Measurements from ENCODE around the gene AHDC1. TPM values are rescaled to one million over a fixed set of nuclear protein-coding genes. Genes with fewer than 3 reads are reported as not detected.
"Not testable (repeated sequence)": the region's sequence is repeated elsewhere in the genome, so short reads cannot be mapped to it uniquely, and the experiment has no call there.

The AHDC1 gene
- total RNA-seq, 2 experiments from 2014 or later, result 11.2 to 13.2 TPM

DNA sequence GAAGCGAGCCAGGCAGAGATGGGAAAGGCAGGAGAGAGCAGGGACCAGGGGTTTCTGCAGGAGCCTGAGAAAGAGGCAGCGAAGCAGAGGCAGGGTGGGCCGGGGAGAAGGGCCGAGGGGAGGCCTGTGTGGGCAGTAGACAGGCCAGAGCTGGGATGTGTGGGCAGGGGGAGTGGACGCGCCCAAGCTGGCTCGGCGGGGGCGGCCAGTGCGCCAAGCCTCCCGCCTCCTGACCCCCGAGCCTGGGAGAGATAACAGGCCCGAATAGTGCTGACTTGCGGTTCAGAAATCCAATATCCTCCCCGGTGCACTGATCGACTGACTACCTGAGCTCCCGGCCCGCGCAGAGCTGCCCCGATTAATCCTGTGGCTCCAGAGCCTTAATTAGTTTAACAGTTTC is 41.9 kb downstream of the AHDC1 start:
- POLR2A ChIA-PET, result no interaction called here
- CTCF ChIA-PET, result interaction anchor here (0.6 kb wide), 2 partner anchors 139 to 316 kb away, joined by 3 read pairs; no protein-coding TSS in a partner anchor

DNA sequence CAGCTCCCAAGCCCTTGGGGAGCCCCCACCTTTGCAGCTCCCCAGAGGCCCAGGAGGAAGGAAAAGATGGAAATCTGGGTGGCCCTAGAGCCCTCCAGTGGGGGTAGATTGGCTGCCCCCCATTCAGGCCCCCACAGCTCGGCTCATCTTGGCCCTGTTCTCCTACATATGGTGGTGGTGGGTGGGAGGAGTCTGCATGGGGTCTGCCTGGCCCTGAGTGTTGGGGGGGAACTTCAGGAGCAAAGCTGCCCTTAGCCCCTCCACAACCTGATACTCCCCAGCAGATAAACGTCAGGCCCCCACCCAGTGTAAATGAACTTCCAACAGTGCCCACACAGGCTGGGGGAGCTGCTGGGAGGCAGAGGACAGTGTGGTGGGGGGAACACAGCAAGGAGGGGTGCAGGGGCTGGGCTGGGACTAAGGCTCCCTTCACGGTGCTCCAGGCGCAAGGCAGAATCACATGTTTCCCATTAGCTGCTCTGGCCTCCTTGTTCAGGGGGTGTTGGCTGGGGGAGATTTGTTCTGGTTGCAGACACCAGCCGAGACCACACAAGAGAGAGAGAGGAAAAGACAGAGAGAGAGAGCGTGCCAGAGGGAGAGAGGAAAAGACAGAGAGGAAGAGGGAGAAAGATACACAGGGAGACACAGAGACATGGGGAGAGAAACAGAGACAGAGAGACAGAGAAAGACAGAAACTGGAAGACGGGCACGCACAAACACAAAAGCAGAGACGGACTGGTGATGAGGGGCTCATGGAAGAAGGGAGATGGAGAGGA is 42.6 kb downstream of the AHDC1 start:
- ChIA-PET CTCF (no interaction called here), POLR2A (no interaction called here)

DNA sequence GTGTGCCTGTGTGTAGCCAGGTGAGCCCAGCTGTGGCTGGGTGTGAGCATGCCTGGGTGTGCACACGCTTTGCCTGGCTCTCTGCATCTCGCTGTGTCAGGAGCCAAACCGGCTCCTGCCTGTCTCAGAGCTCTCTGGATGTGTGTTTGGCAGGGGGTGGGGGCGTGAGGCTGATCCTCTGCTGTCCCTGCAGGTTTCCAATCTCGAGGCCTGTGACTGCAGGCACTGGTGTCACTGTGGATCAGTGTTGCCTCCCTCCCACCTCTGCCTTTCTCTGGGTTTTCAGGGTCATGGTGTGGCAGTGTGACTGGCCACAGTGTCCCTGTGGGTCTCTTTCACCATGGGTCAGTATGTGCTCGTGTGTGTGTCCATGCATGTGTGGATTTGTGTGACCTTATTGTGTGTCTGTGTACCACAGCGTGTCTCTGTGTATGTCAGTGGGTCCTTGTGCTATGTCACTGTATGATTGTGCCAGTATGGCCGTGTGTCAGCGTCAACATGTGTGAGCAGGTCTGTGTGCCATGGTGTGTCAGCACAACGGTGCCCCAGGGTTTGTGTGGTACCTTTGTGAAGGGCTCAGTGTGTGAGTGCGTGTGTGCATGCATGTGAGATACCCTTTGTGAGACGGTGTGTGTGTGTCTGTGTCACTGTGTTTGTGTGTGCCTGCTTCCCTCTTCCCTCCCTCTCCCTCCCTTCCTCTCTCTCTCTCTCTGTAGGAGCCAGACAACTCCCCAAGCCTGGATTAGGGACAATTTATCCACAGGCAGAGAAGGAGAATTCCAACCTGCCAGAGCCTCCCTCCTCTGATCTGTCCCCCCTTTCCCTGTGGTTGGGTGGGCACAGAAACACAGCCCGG is 43.4 kb downstream of the AHDC1 start:
- ChIA-PET CTCF (interaction anchor here (4.9 kb wide), 1 partner anchor 8 kb away, joined by 49 read pairs; no protein-coding TSS in a partner anchor), POLR2A (no interaction called here)

DNA sequence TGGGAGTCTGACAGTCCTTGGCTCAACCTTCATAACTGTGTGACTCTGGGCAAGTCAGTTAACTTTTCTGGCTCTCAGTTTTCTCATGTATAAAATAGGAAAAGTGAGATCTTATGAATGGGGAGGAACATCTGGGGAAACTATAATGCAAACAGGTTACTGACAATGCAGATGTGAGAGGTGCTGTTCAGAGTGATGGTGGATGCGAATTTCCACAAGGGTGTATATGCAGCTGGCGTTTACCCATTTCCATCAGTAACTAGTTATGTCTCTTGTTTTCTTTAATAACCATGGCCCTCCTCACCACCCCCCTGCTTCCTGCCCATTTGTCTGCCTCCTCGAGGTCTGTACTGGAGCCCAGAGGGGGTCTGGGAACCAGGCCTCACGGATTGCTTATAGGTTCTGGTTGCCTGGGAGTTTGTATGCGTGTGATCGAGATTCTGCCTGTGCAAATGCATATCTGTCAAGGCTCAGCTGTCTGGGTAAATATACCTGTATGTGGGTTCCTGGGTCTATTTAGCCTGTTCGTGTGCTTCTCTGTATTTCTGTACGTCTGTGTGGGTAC is 44.4 kb downstream of the AHDC1 start:
- ChIA-PET POLR2A (no interaction called here), CTCF (interaction anchor here (0.5 to 4.9 kb wide), 3 partner anchors 9 to 47 kb away, joined by 3 to 59 read pairs (median 49); partner anchors contain the start of gene AHDC1)

DNA sequence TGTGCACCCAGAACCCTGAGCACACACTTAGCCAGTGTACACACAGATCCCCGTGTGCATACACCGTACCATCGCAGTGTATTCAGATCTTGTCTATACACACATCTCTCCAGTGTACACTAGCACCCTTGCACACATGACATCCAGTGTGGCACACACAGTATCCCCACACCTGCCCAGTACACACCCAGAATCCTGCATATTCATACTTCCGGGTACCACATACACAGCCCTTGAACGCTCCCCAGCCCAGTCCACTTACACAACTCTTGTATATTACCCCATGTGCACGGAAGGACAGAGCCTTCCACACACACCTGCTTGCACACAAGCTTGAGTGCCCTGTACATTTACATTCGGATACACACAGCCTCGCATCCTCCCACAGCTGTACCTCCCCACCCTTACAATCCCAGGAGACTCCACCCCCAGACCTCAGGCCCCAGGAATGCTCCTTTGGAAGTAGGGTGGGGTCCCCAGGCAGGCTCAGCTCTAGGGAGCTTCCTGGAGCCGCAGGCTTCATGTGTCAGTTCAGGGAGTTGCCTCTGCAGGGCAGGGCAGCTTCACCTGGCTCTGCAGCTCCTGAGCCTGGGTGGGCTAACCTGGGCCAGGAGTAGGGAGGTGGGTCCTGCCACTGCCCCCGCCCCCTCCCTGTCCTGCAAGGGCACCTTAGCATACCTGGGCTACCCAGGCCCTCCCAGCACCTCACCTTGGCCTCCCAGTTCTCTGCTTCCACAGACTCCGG is 46.2 kb downstream of the AHDC1 start:
- POLR2A ChIA-PET, result interaction anchor here (1.8 kb wide), 1 partner anchor 47 kb away, joined by 7 read pairs; the partner anchor contains the start of gene AHDC1
- CTCF ChIA-PET, result interaction anchor here (0.6 to 4.9 kb wide), 14 partner anchors 10 to 718 kb away, joined by 3 to 59 read pairs (median 7); partner anchors contain the start of gene AHDC1

DNA sequence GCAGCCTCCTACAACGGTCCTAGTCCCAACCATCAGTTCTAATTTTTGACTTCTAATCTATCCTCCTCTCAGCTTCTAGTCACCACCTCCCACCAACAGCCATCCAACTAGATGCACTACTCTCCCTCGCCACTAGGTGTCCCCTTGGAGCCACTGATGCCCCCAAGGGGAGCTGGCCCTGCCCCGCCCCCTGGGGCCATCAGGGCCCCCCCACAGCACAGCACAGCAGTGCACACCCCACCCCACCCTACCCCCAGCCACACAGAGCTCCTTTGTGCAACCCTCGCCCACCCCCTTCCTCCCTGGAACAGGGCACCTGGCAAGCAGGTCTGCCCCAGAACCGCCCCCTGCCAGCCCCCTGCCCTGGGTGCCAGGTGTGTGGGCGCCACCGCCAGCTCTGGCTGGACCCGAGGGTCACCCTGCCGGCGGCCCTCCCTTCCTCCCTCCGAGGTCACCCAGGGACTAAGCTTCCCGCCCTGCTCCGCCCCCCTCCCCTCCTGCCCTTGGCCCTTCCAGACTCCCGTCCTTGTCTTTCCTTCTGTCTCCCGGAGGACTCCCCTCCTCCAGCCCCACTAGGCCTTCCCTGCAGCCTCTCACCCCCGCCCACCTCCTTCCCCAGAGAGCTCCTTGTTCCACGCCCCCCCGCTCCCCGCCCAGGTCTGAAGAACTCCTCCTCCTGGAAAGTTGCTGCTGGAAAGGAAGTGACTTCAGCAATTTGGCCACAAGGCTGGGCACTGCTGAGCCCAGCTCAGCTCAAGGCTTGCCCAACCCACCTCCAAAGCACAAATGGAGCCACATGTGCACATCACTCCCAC is 47.0 kb downstream of the AHDC1 start:
- ChIA-PET CTCF (interaction anchor here (0.5 to 4.9 kb wide), 33 partner anchors 9 to 719 kb away, joined by 3 to 59 read pairs (median 3); partner anchors contain the start of genes AHDC1, IFI6 and WASF2), POLR2A (interaction anchor here (1.1 to 1.8 kb wide), 3 partner anchors 34 to 106 kb away, joined by 3 to 7 read pairs (median 3); partner anchors contain the start of gene AHDC1)

DNA sequence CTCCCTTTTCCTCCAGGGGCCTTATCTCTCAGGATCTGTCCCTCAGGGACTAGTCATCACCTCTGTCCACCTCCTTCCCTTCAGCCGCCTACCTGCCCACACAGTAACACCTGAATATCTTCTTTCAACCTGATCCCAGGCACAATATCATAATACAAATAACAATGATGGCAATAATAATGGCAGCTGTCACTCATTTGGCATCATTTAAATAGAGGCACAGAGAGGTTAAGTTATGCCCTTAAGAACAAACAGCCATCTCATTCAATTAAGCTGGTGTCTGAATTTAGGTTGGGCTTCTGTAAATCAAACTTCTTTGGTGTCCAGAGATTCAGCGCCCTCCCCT is 47.5 kb downstream of the AHDC1 start:
- POLR2A ChIA-PET, result interaction anchor here (0.6 to 1.8 kb wide), 4 partner anchors 33 to 212 kb away, joined by 3 to 7 read pairs (median 3); partner anchors contain the start of gene AHDC1
- CTCF ChIA-PET, result interaction anchor here (0.5 to 4.9 kb wide), 30 partner anchors 9 to 309 kb away, joined by 3 to 59 read pairs (median 4); partner anchors contain the start of genes AHDC1, IFI6 and WASF2

DNA sequence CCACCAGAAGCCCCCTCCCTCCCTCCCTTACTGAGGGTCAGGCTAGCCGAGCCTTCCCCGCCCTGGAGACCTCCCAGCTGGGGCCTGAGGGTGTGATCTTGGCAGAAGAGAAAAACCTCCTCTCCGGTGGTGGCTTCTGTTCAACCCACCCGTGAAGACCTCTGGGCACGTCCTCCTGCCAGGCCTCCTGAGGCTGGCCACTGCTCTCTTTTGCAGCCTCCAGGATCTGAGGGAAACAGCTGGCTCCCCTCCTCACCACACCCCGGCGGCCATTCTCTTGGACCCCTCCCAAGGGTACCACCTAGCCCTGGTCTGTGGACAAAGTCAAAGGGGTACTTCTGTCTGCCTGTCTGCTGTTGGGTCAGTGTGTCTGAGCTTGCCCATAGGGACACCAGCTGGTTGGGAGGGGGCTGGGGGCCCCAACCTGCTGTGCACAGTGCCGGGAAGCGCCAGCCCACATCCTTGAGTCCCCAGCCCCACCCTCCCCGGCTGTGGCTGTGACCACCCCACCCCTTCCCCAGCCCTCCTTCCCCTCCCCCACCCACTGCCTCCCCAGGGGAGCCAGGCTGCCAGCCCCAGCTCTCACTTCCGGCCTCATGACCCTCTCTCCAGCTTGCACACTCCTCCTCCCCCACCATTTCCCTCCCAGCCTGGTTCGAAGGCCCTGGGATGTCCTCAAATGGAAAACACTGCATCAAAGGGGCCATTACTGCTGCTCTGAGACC is 48.1 kb downstream of the AHDC1 start:
- CTCF ChIA-PET, result interaction anchor here (0.7 to 4.9 kb wide), 21 partner anchors 8 to 310 kb away, joined by 3 to 59 read pairs (median 5); partner anchors contain the start of genes AHDC1 and WASF2
- POLR2A ChIA-PET, result interaction anchor here (0.6 to 1.8 kb wide), 4 partner anchors 33 to 211 kb away, joined by 3 to 7 read pairs (median 3); partner anchors contain the start of gene AHDC1

DNA sequence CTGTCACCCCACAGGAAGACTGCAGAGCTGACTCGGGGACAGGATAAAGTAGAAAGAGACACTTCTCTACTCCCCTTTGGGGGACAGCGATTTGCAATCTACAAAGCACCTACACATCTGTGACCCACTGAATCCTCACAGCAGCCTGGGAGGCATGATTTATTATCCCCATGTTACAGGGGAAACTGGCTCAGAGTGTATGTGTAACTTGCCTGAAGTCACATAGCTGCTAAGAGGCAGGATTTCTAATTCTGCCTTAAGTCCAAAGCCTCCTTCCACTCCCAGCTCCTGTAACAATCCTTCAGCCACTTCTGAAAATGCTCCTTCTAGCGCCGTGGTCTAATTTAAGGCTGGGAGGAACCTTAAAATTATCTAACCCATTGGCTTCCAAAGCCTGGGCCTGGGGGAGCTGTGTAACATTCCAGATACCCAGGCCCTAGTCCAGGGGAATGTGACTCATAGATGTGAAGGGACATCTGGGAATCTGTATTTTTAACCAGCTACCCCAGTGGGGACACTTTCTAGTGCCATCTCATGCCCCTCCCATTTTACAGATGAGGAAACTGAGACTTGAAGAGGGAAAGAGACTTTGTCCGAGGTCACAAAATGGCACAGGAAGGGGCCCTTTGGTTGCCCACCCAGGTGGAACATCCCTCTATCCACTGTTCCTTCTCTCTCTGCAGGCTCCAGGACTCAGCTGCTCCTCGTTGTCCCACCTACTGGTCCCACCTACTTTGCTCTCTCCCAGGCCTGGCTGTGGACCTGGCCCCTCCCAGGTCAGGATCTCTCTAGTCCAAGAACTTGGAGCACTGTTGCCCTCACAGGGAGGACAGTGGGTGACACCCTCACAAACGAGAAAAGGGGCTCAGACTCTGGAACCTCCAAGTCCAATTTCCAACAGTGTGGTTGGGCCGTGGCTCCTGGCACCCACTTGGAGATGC is 48.9 kb downstream of the AHDC1 start:
- CTCF ChIA-PET, result interaction anchor here (0.7 to 4.0 kb wide), 7 partner anchors 13 to 213 kb away, joined by 3 to 59 read pairs (median 3); partner anchors contain the start of gene AHDC1
- POLR2A ChIA-PET, result interaction anchor here (0.9 kb wide), 1 partner anchor 117 kb away, joined by 3 read pairs; no protein-coding TSS in a partner anchor

DNA sequence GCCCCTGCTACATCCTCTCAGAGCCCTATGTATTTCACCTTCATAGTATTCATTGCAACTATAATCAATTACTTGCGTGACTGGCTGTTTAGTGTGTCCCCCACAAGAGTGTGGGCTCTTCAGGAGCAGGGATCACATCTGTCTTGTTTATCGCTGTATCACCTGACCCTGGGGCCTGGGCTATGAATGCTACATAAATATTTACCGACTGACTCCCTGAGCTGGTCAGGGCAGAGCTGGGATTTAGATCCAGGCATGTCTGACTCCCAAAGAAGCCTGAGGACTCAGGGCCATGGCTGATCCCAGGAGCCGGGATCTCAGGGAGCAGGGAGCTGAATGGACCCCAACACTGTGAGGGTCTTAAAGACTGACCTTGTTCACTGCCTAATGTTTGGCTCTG is 49.7 kb downstream of the AHDC1 start:
- POLR2A ChIA-PET, result interaction anchor here (0.9 kb wide), 1 partner anchor 118 kb away, joined by 3 read pairs; no protein-coding TSS in a partner anchor
- CTCF ChIA-PET, result interaction anchor here (0.7 to 2.0 kb wide), 8 partner anchors 13 to 214 kb away, joined by 3 to 7 read pairs (median 3); no protein-coding TSS in a partner anchor

DNA sequence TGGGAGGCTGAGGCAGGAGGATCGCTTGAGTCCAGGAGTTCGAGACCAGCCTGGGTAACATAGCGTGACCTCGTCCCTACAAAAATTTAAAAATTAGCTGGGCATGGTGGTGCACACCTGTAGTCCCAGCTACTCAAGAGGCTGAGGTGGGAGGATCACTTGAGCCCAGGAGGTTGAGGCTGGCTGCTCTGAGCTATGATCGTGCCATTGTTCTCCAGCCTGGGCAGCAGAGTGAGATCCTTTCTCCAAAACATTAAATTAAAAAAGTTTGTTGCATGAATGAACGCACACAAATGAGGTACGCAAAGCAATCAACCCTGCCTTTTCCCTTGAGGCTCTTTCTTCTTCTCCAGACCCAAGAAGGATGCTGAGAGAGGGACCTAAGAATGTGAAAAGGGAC is 50.1 kb downstream of the AHDC1 start:
- CTCF ChIA-PET, result interaction anchor here (0.6 to 2.0 kb wide), 6 partner anchors 17 to 158 kb away, joined by 3 to 7 read pairs (median 3); no protein-coding TSS in a partner anchor
- POLR2A ChIA-PET, result not testable (repeated sequence)

DNA sequence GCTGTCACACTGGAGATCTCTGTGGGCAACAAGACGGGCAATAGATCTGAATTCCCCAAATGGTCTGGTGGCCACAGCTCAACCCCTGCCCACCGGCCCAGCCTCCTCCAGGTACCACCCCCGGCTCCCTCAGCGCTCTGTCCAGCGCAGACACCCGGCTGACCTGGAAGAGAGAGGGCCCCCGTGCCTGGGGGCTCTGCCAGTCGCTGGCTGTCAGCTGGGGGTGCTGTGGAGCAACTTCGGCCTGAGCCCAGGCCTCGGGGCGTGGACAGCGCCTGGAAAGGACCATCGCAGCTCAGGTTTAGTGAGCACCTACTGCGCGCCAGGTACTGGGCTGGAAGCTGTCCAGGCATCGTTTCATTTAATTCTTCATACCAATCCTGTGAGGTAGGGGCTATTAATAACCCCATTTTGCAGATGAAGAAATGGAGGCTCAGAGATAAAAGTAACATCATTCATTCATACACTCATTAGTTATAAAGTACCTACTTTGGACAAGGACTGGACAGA is 51.0 kb downstream of the AHDC1 start:
- CTCF ChIA-PET, result interaction anchor here (0.6 to 2.0 kb wide), 2 partner anchors 18 to 135 kb away, joined by 3 to 7 read pairs; no protein-coding TSS in a partner anchor
- POLR2A ChIA-PET, result no interaction called here

DNA sequence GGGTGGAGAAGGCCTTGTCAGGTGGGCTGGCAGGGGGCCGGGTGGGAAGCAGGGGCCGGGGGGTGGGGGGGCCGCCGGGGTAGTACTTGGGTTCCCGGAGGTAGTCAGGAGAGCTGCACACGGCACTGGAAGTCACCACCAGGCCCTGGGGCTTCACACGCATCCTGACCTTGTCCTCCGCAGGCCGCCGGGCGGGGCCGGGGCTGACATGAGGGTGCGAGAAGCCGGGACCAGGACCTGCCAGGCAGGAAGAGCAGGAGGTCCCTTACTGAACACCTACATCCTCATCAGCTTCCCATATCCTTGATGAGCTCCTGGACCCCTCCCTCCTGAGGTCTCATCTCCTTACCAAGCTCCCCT is 52.0 kb downstream of the AHDC1 start:
- POLR2A ChIA-PET, result no interaction called here
- CTCF ChIA-PET, result interaction anchor here (0.9 kb wide), 1 partner anchor 56 kb away, joined by 3 read pairs; no protein-coding TSS in a partner anchor

DNA sequence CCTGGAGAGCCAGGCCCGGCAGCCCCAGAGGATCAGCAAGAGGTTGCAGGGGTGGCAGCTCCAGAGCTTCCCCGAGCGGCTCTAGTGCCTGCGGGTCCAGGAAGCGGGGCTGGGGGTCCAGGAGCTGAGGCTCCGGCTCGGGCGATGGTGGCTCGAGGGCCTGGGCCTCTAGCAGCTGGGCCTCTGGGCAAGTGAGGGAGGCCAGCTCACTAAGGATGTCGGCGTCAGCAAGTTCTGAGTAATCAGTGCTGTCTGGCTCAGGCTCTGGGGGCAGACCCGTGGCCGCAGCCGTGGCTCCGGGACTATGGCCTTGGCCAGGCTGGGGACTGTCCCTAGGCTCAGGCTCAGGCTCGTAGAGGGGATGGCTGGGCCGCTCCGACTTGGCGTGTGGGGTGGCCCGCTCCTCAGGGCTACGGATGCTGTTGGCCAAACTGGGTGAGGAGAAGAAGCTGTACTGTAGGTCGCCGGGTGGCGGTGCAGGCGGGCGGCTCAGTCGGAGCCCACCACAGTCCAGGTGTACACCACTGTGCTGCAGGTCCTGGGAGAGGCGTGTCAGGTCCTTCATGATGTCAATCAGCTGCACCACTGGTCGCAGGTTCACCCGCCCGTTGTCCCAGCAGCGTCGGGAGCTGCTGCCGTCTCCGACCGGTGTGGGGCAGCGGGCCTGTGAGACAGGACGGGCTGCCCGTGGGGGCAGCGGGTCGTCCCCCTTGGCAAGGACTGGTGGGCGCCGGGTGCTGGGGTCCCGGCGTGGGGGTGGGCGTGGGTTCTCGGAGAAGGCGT is 52.6 kb downstream of the AHDC1 start:
- ChIA-PET POLR2A (no interaction called here), CTCF (interaction anchor here (1.0 kb wide), 1 partner anchor 15 kb away, joined by 3 read pairs; no protein-coding TSS in a partner anchor)

Measured in activated CD8-positive, alpha-beta memory T cell treated with anti-CD3 and anti-CD28 coated beads for 36 hours (primary cell).